H1 (cell line): ENCODE data around the gene HMGB3. TPM values are rescaled to one million over a fixed set of nuclear protein-coding genes. Genes with fewer than 3 reads are reported as not detected.

Experiments
- CTCF ChIA-PET: fragments of 300-600 bp; sonication (Branson Sonifier 250); formaldehyde crosslinking; loops from one replicate; lab custom pipeline; 2021; ENCODE audit not compliant: partially characterized antibody; lab: Charles Lee
- POLR2A ChIA-PET: fragments of 300-600 bp; sonication (Branson Sonifier 250); formaldehyde crosslinking; loops from one replicate; lab custom pipeline; 2021; ENCODE audit warnings: inconsistent platforms; ENCODE audit not compliant: partially characterized antibody; lab: Charles Lee
- DNase-seq, 2 experiments: peaks; one replicate each; pipeline versions ENCODE4 v3.0.0 to v3.0.0-alpha.2; 2010 to 2022; ENCODE audit warnings: low spot score in 2 of 2, low read depth in 1 of 2, mixed read lengths in 1 of 2
- FAIRE-seq: peaks from 2 replicates; lab custom pipeline; 2011; peaks lifted over from hg19 to GRCh38; lab: Jason Lieb, UNC
- H2AFZ ChIP-seq: 2 replicates; pipeline ENCODE4 v1.8.1; 2012; ENCODE audit warnings: low read length, inconsistent platforms
- H2AK5ac ChIP-seq: 2 replicates; pipeline ENCODE4 v1.6.1; 2013; ENCODE audit warnings: low read depth, low read length
- H2BK120ac ChIP-seq: replicated peaks from 2 replicates; pipeline ENCODE3; 2013; ENCODE audit warnings: low read depth, low read length, inconsistent platforms
- H2BK12ac ChIP-seq: 2 replicates; pipeline ENCODE4 v1.6.1; 2013; ENCODE audit warnings: low read depth, low read length
- H2BK15ac ChIP-seq: 2 replicates; pipeline ENCODE4 v1.6.1; 2013; ENCODE audit warnings: low read length
- H2BK20ac ChIP-seq: 2 replicates; pipeline ENCODE4 v1.6.1; 2013; ENCODE audit warnings: low read length
- H2BK5ac ChIP-seq: 2 replicates; pipeline ENCODE4 v1.6.1; 2013; ENCODE audit warnings: low read depth, low read length
- H3K14ac ChIP-seq: 2 replicates; pipeline ENCODE4 v1.6.1; 2013; ENCODE audit warnings: inconsistent platforms; ENCODE audit not compliant: insufficient read length
- H3K18ac ChIP-seq: 2 replicates; pipeline ENCODE4 v1.6.1; 2013; ENCODE audit warnings: low read length; ENCODE audit errors: extremely low read depth
- H3K23ac ChIP-seq: 2 replicates; pipeline ENCODE4 v1.6.1; 2013; ENCODE audit warnings: inconsistent platforms; ENCODE audit not compliant: insufficient read length
- H3K23me2 ChIP-seq: 2 replicates; pipeline ENCODE4 v1.6.1; 2013; ENCODE audit warnings: low read depth, low read length
- H3K27ac ChIP-seq: 2 replicates; pipeline ENCODE4 v1.6.1; 2011; ENCODE audit warnings: low read depth, low read length, inconsistent platforms
- H3K27me3 ChIP-seq, 4 experiments: replicated peaks in 1 of 4; 1 replicate in 1 of 4; 2 replicates in 3 of 4; pipeline versions ENCODE4 v1.6.1 to v1.8.1; 2011 to 2013; ENCODE audit warnings: low read length in 3 of 4, mild to moderate bottlenecking in 3 of 4, inconsistent platforms in 2 of 4, mixed read lengths in 2 of 4, moderate library complexity in 1 of 4; ENCODE audit not compliant: control insufficient read depth in 3 of 4, insufficient read depth in 3 of 4; ENCODE audit errors: extremely low read depth in 1 of 4
- H3K36me3 ChIP-seq, 4 experiments: 2 replicates each; pipeline versions ENCODE4 v1.6.1 to v1.8.1; 2011 to 2013; ENCODE audit warnings: mild to moderate bottlenecking in 4 of 4, low read length in 3 of 4, moderate library complexity in 2 of 4, control low read depth in 1 of 4, inconsistent platforms in 1 of 4; ENCODE audit not compliant: insufficient read depth in 4 of 4, control insufficient read depth in 2 of 4
- H3K4ac ChIP-seq: replicated peaks from 2 replicates; pipeline ENCODE3; 2013; ENCODE audit warnings: low read length, low read depth, mixed read lengths, inconsistent platforms; ENCODE audit not compliant: insufficient read length
- H3K4me1 ChIP-seq, 4 experiments: replicated peaks in 1 of 4; 1 replicate in 1 of 4; 2 replicates in 3 of 4; pipeline versions ENCODE4 v1.6.1 to v1.8.1; 2011 to 2013; ENCODE audit warnings: low read length in 3 of 4, inconsistent platforms in 2 of 4, mixed read lengths in 1 of 4; ENCODE audit not compliant: insufficient read depth in 4 of 4, control insufficient read depth in 3 of 4
- H3K4me2 ChIP-seq, 2 experiments: 2 replicates each; pipeline versions ENCODE4 v1.6.1 to v1.8.1; 2011 to 2013; ENCODE audit warnings: low read depth in 2 of 2, low read length in 2 of 2, control low read depth in 1 of 2, inconsistent platforms in 1 of 2, mild to moderate bottlenecking in 1 of 2; ENCODE audit not compliant: insufficient read depth in 1 of 2
- H3K4me3 ChIP-seq, 4 experiments: fragments of 200-600, 300-600 bp in 1 of 4; sonication (generic), shearing (Covaris generic), sonication (Bioruptor Twin) in 1 of 4; 2 replicates each; pipeline versions ENCODE4 v1.5.1 to v1.8.1; 2011 to 2016; ENCODE audit warnings: low read length in 4 of 4, low read depth in 3 of 4, control low read depth in 2 of 4, inconsistent platforms in 2 of 4, mild to moderate bottlenecking in 2 of 4, mixed read lengths in 1 of 4, moderate library complexity in 1 of 4; ENCODE audit not compliant: insufficient read depth in 2 of 4; ENCODE audit errors: extremely low read depth in 1 of 4
- H3K56ac ChIP-seq: replicated peaks from 2 replicates; pipeline ENCODE3; 2013; ENCODE audit warnings: low read depth, mild to moderate bottlenecking, mixed read lengths, low read length, inconsistent platforms; ENCODE audit not compliant: insufficient read length
- H3K79me1 ChIP-seq: 2 replicates; pipeline ENCODE4 v1.6.1; 2013; ENCODE audit warnings: low read depth, low read length, control low read depth
- H3K79me2 ChIP-seq, 2 experiments: 2 replicates each; pipeline versions ENCODE4 v1.6.1 to v1.8.1; 2012 to 2013; ENCODE audit warnings: low read length in 2 of 2, mild to moderate bottlenecking in 2 of 2, inconsistent platforms in 1 of 2; ENCODE audit not compliant: insufficient read depth in 2 of 2, control insufficient read depth in 1 of 2
- H3K9ac ChIP-seq, 4 experiments: replicated peaks in 1 of 4; 1 replicate in 1 of 4; 2 replicates in 3 of 4; pipeline versions ENCODE4 v1.6.1 to v1.8.1; 2011 to 2013; ENCODE audit warnings: low read depth in 3 of 4, low read length in 3 of 4, control low read depth in 2 of 4, mild to moderate bottlenecking in 2 of 4, moderate library complexity in 2 of 4, inconsistent platforms in 1 of 4; ENCODE audit errors: extremely low read depth in 1 of 4
- H3K9me3 ChIP-seq, 2 experiments: 2 replicates each; pipeline versions ENCODE4 v1.6.1 to v1.8.1; 2012 to 2013; ENCODE audit warnings: mild to moderate bottlenecking in 2 of 2, moderate library complexity in 2 of 2, control low read depth in 1 of 2, inconsistent platforms in 1 of 2, low read depth in 1 of 2, low read length in 1 of 2, mixed read lengths in 1 of 2; ENCODE audit not compliant: insufficient read depth in 2 of 2
- H4K20me1 ChIP-seq, 2 experiments: replicated peaks in 1 of 2; 2 replicates each; pipeline versions ENCODE3 to v1.8.1; 2011 to 2013; ENCODE audit warnings: inconsistent platforms in 2 of 2, low read length in 2 of 2, mild to moderate bottlenecking in 1 of 2; ENCODE audit not compliant: insufficient read depth in 2 of 2, control insufficient read depth in 1 of 2
- H4K5ac ChIP-seq: 2 replicates; pipeline ENCODE4 v1.6.1; 2013; ENCODE audit warnings: low read length, low read depth, mixed read lengths, inconsistent platforms; ENCODE audit not compliant: insufficient read length
- H4K8ac ChIP-seq: 2 replicates; pipeline ENCODE4 v1.8.0; 2013; ENCODE audit warnings: mild to moderate bottlenecking, moderate library complexity, low read length, inconsistent platforms; ENCODE audit not compliant: insufficient read depth; ENCODE audit errors: extremely low read depth
- H4K91ac ChIP-seq: replicated peaks from 2 replicates; pipeline ENCODE3; 2013; ENCODE audit warnings: low read length, mixed read lengths, inconsistent platforms; ENCODE audit not compliant: insufficient read length
- BRCA1 ChIP-seq: IDR thresholded peaks from 2 replicates; pipeline ENCODE4 v1.6.1; 2012; ENCODE audit warnings: low read depth, low read length, improper control_type of control experiment
- CEBPB ChIP-seq: IDR thresholded peaks from 2 replicates; pipeline ENCODE4 v1.6.1; 2012; ENCODE audit warnings: low read depth, low read length
- JUN ChIP-seq: IDR thresholded peaks from 2 replicates; pipeline ENCODE4 v1.6.1; 2011; ENCODE audit warnings: low read depth, mild to moderate bottlenecking, improper control_type of control experiment, low read length
- JUND ChIP-seq: IDR thresholded peaks from 2 replicates; pipeline ENCODE4 v1.6.1; 2011; ENCODE audit warnings: mild to moderate bottlenecking, improper control_type of control experiment, low read length
- KDM5A ChIP-seq: fragments of 200-600 bp; IDR thresholded peaks from 2 replicates; pipeline ENCODE4 v1.7.1; 2012; ENCODE audit warnings: mild to moderate bottlenecking, low read length, inconsistent platforms, mixed read lengths
- SAP30 ChIP-seq: fragments of 300-600 bp; sonication (generic); IDR thresholded peaks from 2 replicates; pipeline ENCODE4 v1.7.1; 2012; ENCODE audit warnings: low read length, moderate library complexity, mild to moderate bottlenecking, inconsistent platforms; ENCODE audit not compliant: insufficient read depth, insufficient replicate concordance
- SIN3A ChIP-seq, 2 experiments: IDR thresholded peaks in 1 of 2; conservative IDR thresholded peaks in 1 of 2; 2 replicates each; pipeline ENCODE4 v1.6.1; 2011 to 2012; ENCODE audit warnings: low read length in 2 of 2, improper control_type of control experiment in 1 of 2, low read depth in 1 of 2, mild to moderate bottlenecking in 1 of 2
- SIX5 ChIP-seq: IDR thresholded peaks from 2 replicates; pipeline ENCODE4 v1.6.1; 2011; ENCODE audit warnings: mild to moderate bottlenecking, low read depth, low read length
- SP2 ChIP-seq: IDR thresholded peaks from 2 replicates; pipeline ENCODE4 v1.6.1; 2012; ENCODE audit warnings: mild to moderate bottlenecking, low read length, inconsistent platforms
- TAF1 ChIP-seq: IDR thresholded peaks from 2 replicates; pipeline ENCODE4 v1.6.1; 2011; ENCODE audit warnings: mild to moderate bottlenecking, low read depth, low read length
- TAF7 ChIP-seq: optimal IDR thresholded peaks from 2 replicates; pipeline ENCODE3; 2011; ENCODE audit warnings: low read depth, mild to moderate bottlenecking, inconsistent platforms, low read length, moderate library complexity, borderline replicate concordance
- USF2 ChIP-seq: IDR thresholded peaks from 2 replicates; pipeline ENCODE4 v1.6.1; 2011; ENCODE audit warnings: low read length, improper control_type of control experiment
- WGBS, 2 experiments: shearing (Covaris generic) in 1 of 2; methylation state at CpG; one replicate each; pipeline versions ENCODE4 v1.1.6 to v1.1.7; 2013 to 2015; ENCODE audit warnings: low lambda C conversion rate in 2 of 2, mixed read lengths in 2 of 2, inconsistent platforms in 1 of 2, low coverage in 1 of 2, missing lambda C conversion rate in 1 of 2; ENCODE audit not compliant: insufficient replicate concordance in 2 of 2, insufficient coverage in 1 of 2, insufficient read length in 1 of 2; ENCODE audit errors: extremely low coverage in 1 of 2, missing lambda C conversion rate in 1 of 2; 5-methylcytosine and 5-hydroxymethylcytosine counted together
- polyA plus RNA-seq, 7 experiments: library from polyadenylated mRNA; depleted of rRNA in 3 of 7; stranded (reverse) in 5 of 7; unstranded in 2 of 7; fragments of >200 nt in 5 of 7; fragments of 200-250 nt in 2 of 7; gene quantifications; 1 replicate in 5 of 7; 2 replicates in 1 of 7; 4 replicates in 1 of 7; pipeline versions ENCODE4 v1.2.1 to v1.2.3, GENCODE V29; 2011 to 2013; ENCODE audit warnings: missing spikeins in 2 of 7, mixed read lengths in 2 of 7
- total RNA-seq: library from RNA; stranded (reverse); fragmentation: NEBNext Ultra II Directional; extraction: Animal tissue kit (Norgen Biotek cat#: 25700); gene quantifications from 2 replicates; pipeline ENCODE4 v1.2.1, GENCODE V29; 2021

Gene HMGB3
- total and polyA plus RNA-seq, 2 of the 8 experiments (the other 6 are each of a cell fraction or from before 2014, with no cell fraction given), result 55.8 to 346 TPM

- Histone ChIP-seq H2BK5ac (no peak overlapping the region), H3K14ac (no peak overlapping the region), H3K23ac (no peak overlapping the region), H4K20me1 (no peaks in the 10 kb centered on the region), H3K4me3 (no peak overlapping the region), H3K4ac (no peak overlapping the region), H3K23me2 (no peaks in the 10 kb centered on the region), H4K91ac (no peak overlapping the region), H3K27ac (no peak overlapping the region), H3K79me2 (no peaks in the 10 kb centered on the region), H3K36me3 (no peaks in the 10 kb centered on the region), H3K56ac (no peak overlapping the region), H4K8ac (no peak overlapping the region), H3K79me1 (no peaks in the 10 kb centered on the region), H2AK5ac (no peak overlapping the region), H4K5ac (no peak overlapping the region), H3K4me1 (peaks cover 0 to 3% (median 0%) of the 10 kb centered on the region in 4 experiments; a peak in 1 of 7 replicates), H2BK15ac (no peak overlapping the region), H2BK20ac (no peak overlapping the region), H3K27me3 (no peaks in the 10 kb centered on the region), H2AFZ (no peak overlapping the region), H2BK12ac (no peak overlapping the region), H2BK120ac (no peak overlapping the region), H3K9me3 (no peaks in the 10 kb centered on the region), H3K4me2 (no peak overlapping the region), H3K18ac (no peak overlapping the region; the same call in 1 of the 2 replicates), H3K9ac (no peak overlapping the region)
- 84% methylated on average over 19 of the region's 33 CpGs; no CpG with 5 or more reads in 1 of the 2 experiments for whole genome bisulfite sequencing, 2 experiments
- ChIA-PET POLR2A (interaction anchor here (0.6 kb wide), 1 partner anchor 16 kb away, joined by 3 read pairs; no protein-coding TSS in a partner anchor), CTCF (no interaction called here)
- no peak for FAIRE-seq
- no peak for DNase-seq
- TF ChIP-seq SAP30 (no peak), TAF7 (no peak), SIX5 (no peak), KDM5A (no peak), SIN3A (conservative IDR thresholded peaks at IDR 0.05 in 1 of 2, IDR thresholded peaks at IDR 0.05 in 1 of 2; ENCODE audit: low read depth in 1 of 2, low read length in 2 of 2) (no peak), TAF1 (no peak), JUN (no peak), JUND (no peak), BRCA1 (no peak), CEBPB (no peak), SP2 (no peak), USF2 (no peak)
Observed at GRCh38 chrX:150975655-150976390, 7.3 kb upstream of the HMGB3 start.
